GM13976 (cell line): ENCODE measurements around the gene EMILIN2.

ENCODE experiments used
- DNase-seq: peaks from one replicate; pipeline ENCODE4 v3.0.0; 2012; ENCODE audit warnings: low spot score
- in situ Hi-C: fragments of 300-500 bp; cut with MboI; formaldehyde crosslinking; loops from one replicate; pipeline ENCODE4 v1.12.0; 2022; ENCODE audit warnings: low sequenced_read_pairs, mixed read lengths, inconsistent platforms; ENCODE audit not compliant: unreplicated experiment
- TF ChIP-seq, protein P1 (sequence below): IDR thresholded peaks from 2 replicates; pipeline ENCODE4 v1.5.1; 2012; ENCODE audit warnings: borderline replicate concordance, mild to moderate bottlenecking; ENCODE audit not compliant: insufficient read depth; ENCODE audit errors: extremely low read depth, missing control alignments, control extremely low read depth

EMILIN2 gene

GRCh38 chr18:2963048-2963447 lies 116.2 kb downstream of the EMILIN2 start:
- no peak for DNase-seq
- in situ Hi-C loops: loop anchor here (25.0 kb wide), 1 partner anchor 101 kb away; no protein-coding TSS in a partner anchor
- TF ChIP-seq, protein P1, sequence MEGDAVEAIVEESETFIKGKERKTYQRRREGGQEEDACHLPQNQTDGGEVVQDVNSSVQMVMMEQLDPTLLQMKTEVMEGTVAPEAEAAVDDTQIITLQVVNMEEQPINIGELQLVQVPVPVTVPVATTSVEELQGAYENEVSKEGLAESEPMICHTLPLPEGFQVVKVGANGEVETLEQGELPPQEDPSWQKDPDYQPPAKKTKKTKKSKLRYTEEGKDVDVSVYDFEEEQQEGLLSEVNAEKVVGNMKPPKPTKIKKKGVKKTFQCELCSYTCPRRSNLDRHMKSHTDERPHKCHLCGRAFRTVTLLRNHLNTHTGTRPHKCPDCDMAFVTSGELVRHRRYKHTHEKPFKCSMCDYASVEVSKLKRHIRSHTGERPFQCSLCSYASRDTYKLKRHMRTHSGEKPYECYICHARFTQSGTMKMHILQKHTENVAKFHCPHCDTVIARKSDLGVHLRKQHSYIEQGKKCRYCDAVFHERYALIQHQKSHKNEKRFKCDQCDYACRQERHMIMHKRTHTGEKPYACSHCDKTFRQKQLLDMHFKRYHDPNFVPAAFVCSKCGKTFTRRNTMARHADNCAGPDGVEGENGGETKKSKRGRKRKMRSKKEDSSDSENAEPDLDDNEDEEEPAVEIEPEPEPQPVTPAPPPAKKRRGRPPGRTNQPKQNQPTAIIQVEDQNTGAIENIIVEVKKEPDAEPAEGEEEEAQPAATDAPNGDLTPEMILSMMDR: no peak

DNA sequence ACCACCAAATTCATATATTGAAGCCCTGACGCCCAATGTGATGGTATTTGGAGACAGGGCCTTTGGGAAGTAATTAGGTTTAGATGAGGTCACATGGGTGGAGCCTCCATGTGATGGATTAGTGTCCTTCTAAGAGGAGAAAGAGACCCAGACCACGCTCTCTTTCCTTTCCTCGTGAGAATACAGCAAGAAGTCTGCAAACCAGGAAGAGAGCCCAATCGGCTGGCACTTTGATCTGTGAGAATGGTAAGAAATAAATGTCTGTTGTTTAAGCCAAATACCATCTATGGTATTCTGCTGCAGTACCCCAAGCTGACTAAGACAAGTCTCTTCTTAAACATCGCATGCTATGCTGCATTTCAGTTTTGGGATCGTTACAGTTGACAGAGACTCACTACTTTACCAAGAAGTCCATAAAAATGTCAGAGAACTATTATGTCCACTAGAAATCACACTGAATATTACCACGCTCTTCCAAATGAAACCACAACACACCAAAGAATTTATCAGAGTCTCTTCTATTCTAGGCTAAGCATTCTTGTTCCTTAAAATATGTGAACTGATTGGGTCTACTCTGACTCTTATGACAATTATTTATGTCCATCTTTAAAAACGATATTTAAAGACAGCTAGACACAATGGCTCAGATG lies 117.7 kb downstream of the EMILIN2 start:
- in situ Hi-C loops: loop anchor here (25.0 kb wide), 1 partner anchor 102 kb away; no protein-coding TSS in a partner anchor
- TF ChIP-seq, protein P1: no peak
- no peak for DNase-seq
